Gastroesophageal sphincter (tissue), 4 donors: Measurements from ENCODE around the gene PAIP2B. TPM values are rescaled to one million over a fixed set of nuclear protein-coding genes. Genes with fewer than 3 reads are reported as not detected.

ENCODE experiments used
- ATAC-seq: fragments of 150-250 bp; one replicate; pipeline ENCODE4 v1.9.1; 2016; ENCODE audit warnings: mild to moderate bottlenecking, moderate library complexity
- H3K27ac ChIP-seq, 4 donors: fragments of 200-600 bp; sonication (generic) in 3 of 4; 1 replicate in 3 of 4; 2 replicates in 1 of 4; pipeline ENCODE4 v1.5.1; 2016 to 2019
- H3K27me3 ChIP-seq: fragments of 200-600 bp; sonication (generic); one replicate; pipeline ENCODE4 v1.5.1; 2019
- H3K36me3 ChIP-seq, 2 donors: fragments of 200-600 bp; sonication (generic); one replicate each; pipeline ENCODE4 v1.5.1; 2019; ENCODE audit warnings: control low read depth in 1 of 2
- H3K4me1 ChIP-seq, 3 donors: fragments of 200-600 bp; sonication (generic); 1 replicate in 2 of 3; 2 replicates in 1 of 3; pipeline ENCODE4 v1.5.1; 2016 to 2019; ENCODE audit warnings: control low read depth in 2 of 3
- H3K4me3 ChIP-seq, 2 donors: fragments of 200-600 bp; sonication (generic); one replicate each; pipeline ENCODE4 v1.5.1; 2019; ENCODE audit warnings: mild to moderate bottlenecking in 1 of 2, moderate library complexity in 1 of 2
- H3K9me3 ChIP-seq, 3 donors: fragments of 200-600 bp; sonication (generic); one replicate each; pipeline ENCODE4 v1.5.1; 2017 to 2019; ENCODE audit warnings: control low read depth in 2 of 3
- CTCF ChIP-seq, 4 experiments: fragments of 200-600 bp in 2 of 4; fragments of 450-650 bp in 2 of 4; sonication (generic) in 1 of 4; IDR thresholded peaks; one replicate each; pipeline ENCODE4 v1.5.1; 2017 to 2019; ENCODE audit warnings: antibody characterized with exemption in 4 of 4, mild to moderate bottlenecking in 2 of 4, moderate library complexity in 2 of 4
- EP300 ChIP-seq: sonication (generic); formaldehyde crosslinking; IDR thresholded peaks from one replicate; pipeline ENCODE4 v1.6.1; 2017; ENCODE audit warnings: antibody characterized with exemption, mild to moderate bottlenecking
- POLR2A ChIP-seq, 2 donors: fragments of 450-650 bp; IDR thresholded peaks; one replicate each; pipeline ENCODE4 v1.6.1; 2017; ENCODE audit warnings: antibody characterized with exemption in 2 of 2, mild to moderate bottlenecking in 2 of 2, moderate library complexity in 1 of 2
- POLR2AphosphoS5 ChIP-seq: sonication (generic); formaldehyde crosslinking; IDR thresholded peaks from one replicate; pipeline ENCODE4 v1.6.1; 2017; ENCODE audit warnings: antibody characterized with exemption
- WGBS, 2 donors: methylation state at CpG; one replicate each; pipeline ENCODE4 v1.1.5; 2018; ENCODE audit warnings: low coverage in 1 of 2; 5-methylcytosine and 5-hydroxymethylcytosine counted together
- total RNA-seq, 4 donors: library from RNA; depleted of rRNA; stranded (reverse); fragments of >200 nt; gene quantifications; one replicate each; pipeline ENCODE4 v1.1.0, GENCODE V29; 2016

The PAIP2B gene
- total RNA-seq, 4 donors from 2014 or later = 15.1 to 19.3 (median 16.4) TPM

GRCh38 chr2:71155846-71156245 lies 71.1 kb downstream of the PAIP2B start:
- Histone ChIP-seq H3K4me3 (no peak overlapping the region), H3K27me3 (no peaks in the 10 kb centered on the region), H3K36me3 (no peaks in the 10 kb centered on the region), H3K4me1 (peaks cover 0 to 12% (median 0%) of the 10 kb centered on the region in 3 donors), H3K27ac (no peak overlapping the region), H3K9me3 (no peaks in the 10 kb centered on the region)
- 83% methylated on average over 1 of the region's 4 CpGs; no CpG with 5 or more reads in 1 of the 2 donors for WGBS, 2 donors
- ATAC-seq = no peak
- TF ChIP-seq CTCF (IDR thresholded peaks at IDR 0.05) = no peak
- TF ChIP-seq POLR2A (IDR thresholded peaks at IDR 0.05) = no peak
- no peak for TF ChIP-seq POLR2AphosphoS5
- no peak for TF ChIP-seq EP300

GRCh38 chr2:71154798-71155197 lies 72.1 kb downstream of the PAIP2B start:
- Histone ChIP-seq H3K4me3 (no peak overlapping the region), H3K27ac (no peak overlapping the region), H3K4me1 (peaks cover 0 to 12% (median 0%) of the 10 kb centered on the region in 3 donors), H3K36me3 (peaks cover 0 to 10% of the 10 kb centered on the region in 2 donors), H3K9me3 (no peaks in the 10 kb centered on the region), H3K27me3 (no peaks in the 10 kb centered on the region)
- ATAC-seq = no peak
- 69% methylated on average over 3 of the region's 6 CpGs; no CpG with 5 or more reads in 1 of the 2 donors for WGBS, 2 donors
- TF ChIP-seq EP300 (no peak), POLR2A (IDR thresholded peaks at IDR 0.05) (no peak), POLR2AphosphoS5 (no peak), CTCF (IDR thresholded peaks at IDR 0.05) (no peak)

GRCh38 chr2:71154279-71154678 lies 72.6 kb downstream of the PAIP2B start:
- no peak overlapping the region for H3K27ac ChIP-seq
- H3K27me3 ChIP-seq = no peaks in the 10 kb centered on the region
- TF ChIP-seq EP300 (no peak), POLR2AphosphoS5 (no peak), POLR2A (IDR thresholded peaks at IDR 0.05) (no peak), CTCF (IDR thresholded peaks at IDR 0.05) (no peak)
- peaks cover 0 to 12% (median 0%) of the 10 kb centered on the region in 3 donors for H3K4me1 ChIP-seq
- 75 to 90% methylated on average over 4 of the region's 8 CpGs for WGBS, 2 donors
- peaks cover 0 to 16% of the 10 kb centered on the region in 2 donors for H3K36me3 ChIP-seq
- H3K9me3 ChIP-seq = no peaks in the 10 kb centered on the region
- ATAC-seq = no peak
- H3K4me3 ChIP-seq = no peak overlapping the region

GRCh38 chr2:71153585-71154224 lies 73.2 kb downstream of the PAIP2B start:
- ATAC-seq = no peak
- no peaks in the 10 kb centered on the region for H3K9me3 ChIP-seq
- peaks cover 0 to 21% of the 10 kb centered on the region in 2 donors for H3K36me3 ChIP-seq
- 20 to 87% methylated on average over 1 to 5 of the region's 11 CpGs for WGBS, 2 donors
- H3K4me1 ChIP-seq = peaks cover 0 to 12% (median 0%) of the 10 kb centered on the region in 3 donors
- TF ChIP-seq EP300 = no peak
- no peak for TF ChIP-seq POLR2AphosphoS5
- TF ChIP-seq POLR2A (IDR thresholded peaks at IDR 0.05) = no peak
- TF ChIP-seq CTCF (IDR thresholded peaks at IDR 0.05) = no peak
- no peak overlapping the region for H3K4me3 ChIP-seq
- H3K27ac ChIP-seq = no peak overlapping the region
- no peaks in the 10 kb centered on the region for H3K27me3 ChIP-seq

GRCh38 chr2:71151620-71152019 lies 75.3 kb downstream of the PAIP2B start:
- Histone ChIP-seq H3K27me3 (no peaks in the 10 kb centered on the region), H3K36me3 (peaks cover 0 to 42% of the 10 kb centered on the region in 2 donors), H3K27ac (no peak overlapping the region), H3K9me3 (no peaks in the 10 kb centered on the region), H3K4me3 (no peak overlapping the region), H3K4me1 (peaks cover 0 to under 1% (median 0%) of the 10 kb centered on the region in 3 donors)
- ATAC-seq = no peak
- TF ChIP-seq POLR2AphosphoS5 = no peak
- no peak for TF ChIP-seq CTCF (IDR thresholded peaks at IDR 0.05)
- no peak for TF ChIP-seq POLR2A (IDR thresholded peaks at IDR 0.05)
- TF ChIP-seq EP300 = no peak
- 93 to 100% methylated on average over 1 of the region's 1 CpG for WGBS, 2 donors
